ENCODE results near the gene C16orf96. TPM values are rescaled to one million over a fixed set of nuclear protein-coding genes. Genes with fewer than 3 reads are reported as not detected.

Gene C16orf96
- total RNA-seq, 2 experiments from 2014 or later: 0.09 to 0.18 TPM

GRCh38 chr16:4525634-4526277 lies 30.4 kb upstream of the C16orf96 start:
- ATAC-seq (no peak), DNase-seq (no peak)
- H3K27ac Mint-ChIP-seq: peak overlapping the region; percentile 19
- H3K36me3 Mint-ChIP-seq (ENCODE audit: low read depth): peaks cover 4% of the 10 kb centered on the region
- no peak overlapping the region for H3K4me3 Mint-ChIP-seq
- H3K4me1 Mint-ChIP-seq: peaks cover 33% of the 10 kb centered on the region
- intact Hi-C loops (cut with DNase I, micrococcal nuclease): no loop called here
- ChIA-PET POLR2A (no interaction called here), CTCF (interaction anchor here (1.2 to 1.8 kb wide), 3 partner anchors 10 to 22 kb away, joined by 3 to 5 read pairs (median 4); no protein-coding TSS in a partner anchor)
- no peaks in the 10 kb centered on the region for H3K27me3 Mint-ChIP-seq
- no peaks in the 10 kb centered on the region for H3K9me3 Mint-ChIP-seq (ENCODE audit: low read depth)

- H3K27ac Mint-ChIP-seq: peak overlapping the region; percentile 98
- ATAC-seq (peak; percentile 87), DNase-seq (peak; percentile 59)
- H3K4me3 Mint-ChIP-seq: peak overlapping the region; percentile 34
- peaks cover 49% of the 10 kb centered on the region for H3K4me1 Mint-ChIP-seq
- POLR2A ChIA-PET: interaction anchor here (0.6 to 1.3 kb wide), 4 partner anchors 9 to 87 kb away, joined by 3 to 4 read pairs (median 3); partner anchors contain the start of genes CDIP1 and HMOX2
- CTCF ChIA-PET: interaction anchor here (0.7 to 2.8 kb wide), 10 partner anchors 12 to 205 kb away, joined by 3 to 23 read pairs (median 3); partner anchors contain the start of genes ANKS3 and DNAAF8
- H3K9me3 Mint-ChIP-seq (ENCODE audit: low read depth): no peaks in the 10 kb centered on the region
- no peaks in the 10 kb centered on the region for H3K27me3 Mint-ChIP-seq
- H3K36me3 Mint-ChIP-seq (ENCODE audit: low read depth): peaks cover 16% of the 10 kb centered on the region
- intact Hi-C loops (cut with DNase I, micrococcal nuclease): loop anchor here (1.0 kb wide), 1 partner anchor 9 kb away; the partner anchor contains the start of gene CDIP1 (in 2 of the 2)
Measured at GRCh38 chr16:4529085-4530060, 26.8 kb upstream of the C16orf96 start.

GRCh38 chr16:4531811-4532210 lies 24.3 kb upstream of the C16orf96 start:
- H3K4me1 Mint-ChIP-seq: peaks cover 67% of the 10 kb centered on the region
- no peaks in the 10 kb centered on the region for H3K27me3 Mint-ChIP-seq
- no peak overlapping the region for H3K4me3 Mint-ChIP-seq
- no peak for ATAC-seq
- CTCF ChIA-PET: interaction anchor here (1.2 kb wide), 1 partner anchor 31 kb away, joined by 4 read pairs; no protein-coding TSS in a partner anchor
- H3K27ac Mint-ChIP-seq: no peak overlapping the region
- POLR2A ChIA-PET: no interaction called here
- intact Hi-C loops (cut with DNase I, micrococcal nuclease): no loop called here
- H3K9me3 Mint-ChIP-seq (ENCODE audit: low read depth): no peaks in the 10 kb centered on the region
- H3K36me3 Mint-ChIP-seq (ENCODE audit: low read depth): peaks cover 17% of the 10 kb centered on the region
- no peak for DNase-seq

DNA sequence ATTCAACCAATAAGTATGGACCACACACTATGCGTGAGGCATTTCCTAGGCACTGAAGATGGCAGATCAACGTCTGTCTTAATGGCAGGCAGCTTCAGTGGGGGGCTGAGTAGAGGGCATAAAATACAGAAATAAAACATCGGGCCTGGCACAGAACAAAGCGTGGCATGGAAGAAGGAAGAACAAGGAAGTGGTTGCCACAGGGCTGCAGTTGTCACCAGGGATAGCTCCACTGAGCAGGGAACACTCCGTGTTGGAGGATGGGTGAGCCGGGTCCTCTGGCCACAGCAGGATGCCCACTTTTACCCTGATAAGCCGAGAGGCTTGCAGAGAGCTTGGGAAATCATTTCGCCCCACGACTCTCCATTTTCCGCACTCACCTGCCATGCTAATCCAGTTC lies 23.9 kb upstream of the C16orf96 start:
- no peaks in the 10 kb centered on the region for H3K9me3 Mint-ChIP-seq (ENCODE audit: low read depth)
- no peak for ATAC-seq

DNA sequence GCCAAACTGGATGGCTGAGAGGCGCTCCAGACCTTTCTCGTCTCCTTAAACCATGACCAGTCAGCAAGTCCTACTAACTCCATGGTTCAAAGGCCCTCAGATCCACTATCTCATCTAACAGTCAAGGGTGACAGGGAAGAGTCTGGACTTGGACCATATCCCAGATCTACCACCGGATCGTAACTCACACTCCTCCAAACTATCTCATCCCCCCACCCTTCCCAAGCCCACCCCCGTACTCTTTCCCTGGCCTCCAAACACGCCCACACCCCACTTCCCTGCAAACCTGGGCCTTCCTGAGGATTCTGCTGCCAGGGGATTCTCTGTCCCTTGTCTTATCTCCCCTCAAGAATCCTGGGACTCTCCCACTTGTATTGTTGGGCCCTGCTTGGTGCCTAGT lies 22.6 kb upstream of the C16orf96 start:
- no peak overlapping the region for H3K4me3 Mint-ChIP-seq
- H3K9me3 Mint-ChIP-seq (ENCODE audit: low read depth): no peaks in the 10 kb centered on the region
- intact Hi-C loops (cut with DNase I, micrococcal nuclease): no loop called here
- H3K4me1 Mint-ChIP-seq: peaks cover 63% of the 10 kb centered on the region
- DNase-seq (no peak), ATAC-seq (no peak)
- no peak overlapping the region for H3K27ac Mint-ChIP-seq
- POLR2A ChIA-PET: no interaction called here
- peaks cover 21% of the 10 kb centered on the region for H3K36me3 Mint-ChIP-seq (ENCODE audit: low read depth)
- no peaks in the 10 kb centered on the region for H3K27me3 Mint-ChIP-seq
- CTCF ChIA-PET: interaction anchor here (1.4 to 1.6 kb wide), 2 partner anchors 28 to 31 kb away, joined by 3 to 7 read pairs; no protein-coding TSS in a partner anchor

More for the DNA sequence above, 23.9 kb upstream of the C16orf96 start:
- peaks cover 67% of the 10 kb centered on the region for H3K4me1 Mint-ChIP-seq
- POLR2A ChIA-PET: no interaction called here
- H3K27me3 Mint-ChIP-seq: no peaks in the 10 kb centered on the region
- no peak overlapping the region for H3K4me3 Mint-ChIP-seq
- no peak overlapping the region for H3K27ac Mint-ChIP-seq
- CTCF ChIA-PET: interaction anchor here (1.2 to 1.6 kb wide), 3 partner anchors 27 to 31 kb away, joined by 3 to 7 read pairs (median 4); no protein-coding TSS in a partner anchor
- DNase-seq: no peak
- H3K36me3 Mint-ChIP-seq (ENCODE audit: low read depth): peaks cover 20% of the 10 kb centered on the region
- intact Hi-C loops (cut with DNase I, micrococcal nuclease): no loop called here

GRCh38 chr16:4534151-4534790 lies 21.9 kb upstream of the C16orf96 start:
- POLR2A ChIA-PET: no interaction called here
- peaks cover 24% of the 10 kb centered on the region for H3K36me3 Mint-ChIP-seq (ENCODE audit: low read depth)
- no peaks in the 10 kb centered on the region for H3K9me3 Mint-ChIP-seq (ENCODE audit: low read depth)
- ATAC-seq (no peak), DNase-seq (no peak)
- H3K27me3 Mint-ChIP-seq: no peaks in the 10 kb centered on the region
- CTCF ChIA-PET: interaction anchor here (0.5 to 4.9 kb wide), 3 partner anchors 14 to 34 kb away, joined by 3 to 22 read pairs (median 3); no protein-coding TSS in a partner anchor
- H3K4me3 Mint-ChIP-seq: no peak overlapping the region
- H3K27ac Mint-ChIP-seq: peak overlapping the region; percentile 31
- intact Hi-C loops (cut with DNase I, micrococcal nuclease): no loop called here
- H3K4me1 Mint-ChIP-seq: peaks cover 62% of the 10 kb centered on the region

DNA sequence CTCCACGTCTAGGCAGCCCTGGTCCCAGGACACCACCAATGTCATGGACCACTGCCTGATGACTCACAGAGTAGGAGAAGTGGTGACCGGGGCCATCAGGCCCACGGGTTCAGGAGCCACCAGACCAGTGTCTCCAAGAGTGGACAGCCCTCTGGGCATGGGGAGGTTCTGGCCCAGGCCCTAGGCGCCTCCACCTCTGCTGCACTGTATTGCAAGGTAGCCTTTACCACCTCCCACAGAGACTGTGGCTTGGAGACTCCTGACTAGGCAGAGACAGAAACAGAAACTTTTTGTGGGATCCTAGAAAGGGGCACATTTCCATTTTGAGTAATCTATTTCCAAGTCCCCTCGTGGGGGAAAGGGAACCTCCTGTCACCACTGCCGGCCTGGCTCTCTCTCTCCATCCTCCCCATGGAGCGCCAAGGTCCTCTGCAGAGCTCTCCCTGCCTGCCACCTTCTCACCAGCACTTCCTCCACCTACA lies 20.5 kb upstream of the C16orf96 start:
- Mint-ChIP-seq H3K27me3 (no peaks in the 10 kb centered on the region), H3K36me3 (ENCODE audit: low read depth) (peaks cover 29% of the 10 kb centered on the region), H3K9me3 (ENCODE audit: low read depth) (peaks cover 6% of the 10 kb centered on the region), H3K4me1 (peaks cover 51% of the 10 kb centered on the region), H3K4me3 (peak overlapping the region; percentile 6), H3K27ac (peak overlapping the region; percentile 72)
- POLR2A ChIA-PET: interaction anchor here (1.0 kb wide), 1 partner anchor 13 kb away, joined by 4 read pairs; no protein-coding TSS in a partner anchor
- DNase-seq (peak; percentile 59), ATAC-seq (peak; percentile 60)
- CTCF ChIA-PET: interaction anchor here (1.0 to 4.9 kb wide), 8 partner anchors 10 to 88 kb away, joined by 3 to 22 read pairs (median 4); partner anchors contain the start of gene MGRN1
- intact Hi-C loops (cut with DNase I, micrococcal nuclease): loop anchor here (5.0 kb wide), 4 partner anchors 33 to 562 kb away; partner anchors contain the start of genes DNAJA3 (in 1 of the 2), EEF2KMT (in 1 of the 2) and TFAP4 (in 1 of the 2)

DNA sequence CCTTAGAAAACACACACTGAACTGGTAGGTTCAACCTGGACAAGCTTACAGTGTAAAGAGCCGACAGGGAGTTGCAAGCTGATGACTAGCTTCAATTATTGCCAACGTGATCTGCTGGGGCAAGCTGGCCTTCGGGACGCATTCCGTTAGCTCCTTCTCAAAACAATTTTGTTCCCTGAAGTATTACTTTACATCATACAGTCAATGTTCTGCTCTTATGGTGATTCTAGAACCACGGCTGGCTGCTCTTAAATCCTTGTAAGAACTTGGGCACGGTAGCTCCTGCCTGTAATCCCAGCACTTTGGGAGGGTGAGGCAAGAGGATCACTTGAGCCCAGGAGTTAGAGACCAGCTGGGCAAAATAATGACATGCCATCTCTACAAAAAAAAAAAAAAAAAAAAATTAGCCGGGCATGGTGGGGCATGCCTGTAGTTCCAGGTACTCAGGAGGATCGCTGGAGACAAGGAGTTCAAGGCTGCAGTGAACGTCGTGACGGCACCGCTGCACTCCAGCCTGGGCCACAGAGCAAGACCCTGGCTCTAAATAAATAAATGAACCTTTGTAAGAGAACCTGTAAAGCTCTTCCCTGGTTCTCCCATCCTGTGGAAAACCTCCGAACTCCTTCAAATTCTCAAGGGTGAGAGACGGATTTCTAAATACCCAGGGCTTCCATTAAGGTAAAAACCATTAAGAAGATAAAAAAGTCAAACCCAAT lies 19.6 kb upstream of the C16orf96 start:
- Mint-ChIP-seq H3K36me3 (ENCODE audit: low read depth) (peaks cover 29% of the 10 kb centered on the region), H3K27me3 (no peaks in the 10 kb centered on the region), H3K27ac (peak overlapping the region; percentile 77), H3K4me1 (peaks cover 51% of the 10 kb centered on the region), H3K4me3 (peak overlapping the region; percentile 75), H3K9me3 (ENCODE audit: low read depth) (peaks cover 6% of the 10 kb centered on the region)
- intact Hi-C loops (cut with DNase I, micrococcal nuclease): loop anchor here (5.0 kb wide), 4 partner anchors 34 to 561 kb away; partner anchors contain the start of genes DNAJA3 (in 1 of the 2), EEF2KMT (in 1 of the 2) and TFAP4 (in 1 of the 2)
- DNase-seq (no peak), ATAC-seq (no peak)
- ChIA-PET CTCF (interaction anchor here (0.6 to 4.9 kb wide), 10 partner anchors 10 to 125 kb away, joined by 3 to 22 read pairs (median 4); partner anchors contain the start of gene MGRN1), POLR2A (interaction anchor here (1.0 kb wide), 1 partner anchor 12 kb away, joined by 4 read pairs; no protein-coding TSS in a partner anchor)

DNA sequence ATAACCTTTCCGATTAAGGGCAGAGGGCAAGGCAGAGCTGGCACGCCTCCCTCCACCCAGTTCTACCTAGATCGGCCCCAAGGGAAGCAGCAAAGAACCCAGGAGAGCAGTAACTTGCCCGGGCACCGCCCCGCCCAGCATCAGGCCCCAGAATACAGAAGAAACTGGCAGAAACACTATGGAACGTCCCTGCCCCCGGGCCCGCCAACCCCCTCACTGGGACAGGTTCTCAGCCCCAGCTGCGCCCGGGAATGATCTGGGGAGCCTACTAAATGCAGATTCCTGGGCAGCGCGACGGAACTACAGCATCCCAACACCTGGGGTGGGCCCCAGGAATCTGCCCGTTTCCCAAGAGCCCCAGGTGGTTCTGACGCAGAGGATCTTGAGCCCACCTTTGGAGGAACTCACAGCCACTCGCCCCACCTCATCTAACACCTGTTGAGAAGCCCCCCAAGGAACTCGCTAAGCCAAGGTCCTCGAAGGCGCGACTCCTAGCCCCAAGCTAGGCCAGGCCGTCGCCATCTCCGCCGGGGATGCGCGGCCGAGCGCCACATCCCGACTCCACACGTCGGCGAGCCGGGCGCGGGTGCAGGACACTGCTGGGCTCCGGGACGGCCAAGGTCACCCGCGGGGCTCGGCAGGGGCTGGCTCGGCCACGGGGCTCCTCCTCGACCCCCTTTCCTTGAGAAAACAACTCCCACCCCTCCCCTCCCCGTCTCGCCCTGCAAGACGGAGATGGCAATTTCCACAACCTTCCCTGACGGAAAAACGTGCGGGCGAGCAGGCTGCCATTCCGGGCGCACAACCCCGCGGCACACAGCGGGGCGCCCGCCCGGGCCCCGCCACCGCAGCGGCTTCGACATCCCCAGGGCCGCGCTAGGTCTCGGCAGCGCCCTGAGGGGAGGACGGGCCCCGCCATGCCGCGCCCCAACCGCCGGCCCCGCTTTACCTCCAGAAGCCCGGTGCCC lies 18.5 kb upstream of the C16orf96 start:
- DNase-seq: peak; percentile 27
- peak overlapping the region; percentile 77 for H3K27ac Mint-ChIP-seq

More for the DNA sequence above, 18.5 kb upstream of the C16orf96 start:
- CTCF ChIA-PET: interaction anchor here (2.4 to 4.9 kb wide), 3 partner anchors 10 to 31 kb away, joined by 13 to 22 read pairs (median 14); no protein-coding TSS in a partner anchor
- Mint-ChIP-seq H3K36me3 (ENCODE audit: low read depth) (peaks cover 23% of the 10 kb centered on the region), H3K4me3 (peak overlapping the region; percentile 75), H3K9me3 (ENCODE audit: low read depth) (peaks cover 6% of the 10 kb centered on the region), H3K27me3 (no peaks in the 10 kb centered on the region), H3K4me1 (peaks cover 48% of the 10 kb centered on the region)
- POLR2A ChIA-PET: no interaction called here
- intact Hi-C loops (cut with DNase I, micrococcal nuclease): loop anchor here (1.0 to 5.0 kb wide), 13 partner anchors 8 to 560 kb away; partner anchors contain the start of genes DNAJA3 (in 2 of the 2), HMOX2 (in 2 of the 2), CORO7 (in 1 of the 2) and EEF2KMT (in 1 of the 2)
- peak; percentile 30 for ATAC-seq

Measured in activated CD4-positive, alpha-beta T cell treated with anti-CD3 and anti-CD28 coated beads for 36 hours (primary cell).